ENCODE data around the gene STK10.
A peak's percentile ranks its signal among the peaks of the same experiment; 100 is the strongest.

Gene STK10

GRCh38 chr5:172009536-172010270, 178.3 kb downstream of the STK10 start:
- H3K4me3 ChIP-seq (ENCODE audit: low read length), result no peak overlapping the region

DNA sequence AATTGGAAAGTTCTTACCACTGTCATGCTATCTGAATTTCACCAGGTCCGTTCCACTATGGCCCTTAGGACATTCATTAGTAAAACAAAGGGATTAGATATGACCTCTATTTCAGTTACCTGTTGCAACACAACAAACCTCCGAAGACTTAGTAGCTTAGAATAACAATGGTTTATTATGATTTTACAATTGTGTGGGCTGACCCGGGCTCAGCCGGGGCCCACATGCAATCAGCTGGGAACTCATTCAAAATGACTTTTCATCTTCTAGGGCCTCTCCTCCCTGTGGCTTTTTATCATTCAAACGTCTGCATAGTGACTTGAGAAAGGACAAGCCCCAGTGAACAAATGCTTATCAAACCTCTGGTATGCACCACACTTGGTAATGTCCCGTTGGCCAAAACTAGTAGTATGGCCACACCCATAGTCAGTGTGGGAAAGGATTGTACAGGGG, 179.3 kb downstream of the STK10 start:
- Histone ChIP-seq H3K4me2 (ENCODE audit: low read length) (no peak overlapping the region), H4K20me1 (ENCODE audit: control insufficient read depth, insufficient read depth, low read depth, low read length) (no peaks in the 10 kb centered on the region), H3K4me1 (ENCODE audit: control insufficient read depth, low read length) (peaks cover 24% of the 10 kb centered on the region), H3F3A (ENCODE audit: control insufficient read depth, insufficient read depth) (peaks cover 4% of the 10 kb centered on the region; the same call in 1 of the 2 replicates), H3K79me2 (ENCODE audit: control insufficient read depth, low read length) (peaks cover 39% of the 10 kb centered on the region), H3K4me3 (ENCODE audit: low read length) (no peak overlapping the region), H3K9me3 (ENCODE audit: control insufficient read depth, insufficient read depth, low read length) (no peaks in the 10 kb centered on the region), H3K36me3 (ENCODE audit: control insufficient read depth, low read length) (peaks cover 6% of the 10 kb centered on the region; the same call in 1 of the 2 replicates), H3K27ac (ENCODE audit: low read depth, low read length) (no peak overlapping the region), H3K27me3 (ENCODE audit: control insufficient read depth, low read length) (no peaks in the 10 kb centered on the region), H3K9me2 (replicated peaks; ENCODE audit: control insufficient read depth, low read length) (no peaks in the 10 kb centered on the region)
- TF ChIP-seq, protein P1, sequence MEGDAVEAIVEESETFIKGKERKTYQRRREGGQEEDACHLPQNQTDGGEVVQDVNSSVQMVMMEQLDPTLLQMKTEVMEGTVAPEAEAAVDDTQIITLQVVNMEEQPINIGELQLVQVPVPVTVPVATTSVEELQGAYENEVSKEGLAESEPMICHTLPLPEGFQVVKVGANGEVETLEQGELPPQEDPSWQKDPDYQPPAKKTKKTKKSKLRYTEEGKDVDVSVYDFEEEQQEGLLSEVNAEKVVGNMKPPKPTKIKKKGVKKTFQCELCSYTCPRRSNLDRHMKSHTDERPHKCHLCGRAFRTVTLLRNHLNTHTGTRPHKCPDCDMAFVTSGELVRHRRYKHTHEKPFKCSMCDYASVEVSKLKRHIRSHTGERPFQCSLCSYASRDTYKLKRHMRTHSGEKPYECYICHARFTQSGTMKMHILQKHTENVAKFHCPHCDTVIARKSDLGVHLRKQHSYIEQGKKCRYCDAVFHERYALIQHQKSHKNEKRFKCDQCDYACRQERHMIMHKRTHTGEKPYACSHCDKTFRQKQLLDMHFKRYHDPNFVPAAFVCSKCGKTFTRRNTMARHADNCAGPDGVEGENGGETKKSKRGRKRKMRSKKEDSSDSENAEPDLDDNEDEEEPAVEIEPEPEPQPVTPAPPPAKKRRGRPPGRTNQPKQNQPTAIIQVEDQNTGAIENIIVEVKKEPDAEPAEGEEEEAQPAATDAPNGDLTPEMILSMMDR (IDR thresholded peaks at IDR 0.05; ENCODE audit: low read depth, low read length, poor library complexity, severe bottlenecking), result no peak
- TF ChIP-seq EZH2phosphoT487 (IDR thresholded peaks at IDR 0.05; ENCODE audit: borderline replicate concordance, low read length), result no peak

More at GRCh38 chr5:172009536-172010270, 178.3 kb downstream of the STK10 start:
- no peak overlapping the region for H3K27ac ChIP-seq (ENCODE audit: low read depth, low read length)
- H3K9me3 ChIP-seq (ENCODE audit: control insufficient read depth, insufficient read depth, low read length), result no peaks in the 10 kb centered on the region
- peaks cover 29% of the 10 kb centered on the region for H3K79me2 ChIP-seq (ENCODE audit: control insufficient read depth, low read length)
- H3K9me2 ChIP-seq (replicated peaks; ENCODE audit: control insufficient read depth, low read length), result no peaks in the 10 kb centered on the region
- peaks cover 6% of the 10 kb centered on the region; the same call in 1 of the 2 replicates for H3K36me3 ChIP-seq (ENCODE audit: control insufficient read depth, low read length)
- TF ChIP-seq EZH2phosphoT487 (IDR thresholded peaks at IDR 0.05; ENCODE audit: borderline replicate concordance, low read length), result no peak
- TF ChIP-seq, protein P1 (IDR thresholded peaks at IDR 0.05; ENCODE audit: low read depth, low read length, poor library complexity, severe bottlenecking), result no peak
- peaks cover 14% of the 10 kb centered on the region for H3K4me1 ChIP-seq (ENCODE audit: control insufficient read depth, low read length)
- H3F3A ChIP-seq (ENCODE audit: control insufficient read depth, insufficient read depth), result no peaks in the 10 kb centered on the region; the same call in 1 of the 2 replicates
- no peaks in the 10 kb centered on the region for H3K27me3 ChIP-seq (ENCODE audit: control insufficient read depth, low read length)
- no peak overlapping the region for H3K4me2 ChIP-seq (ENCODE audit: low read length)
- H4K20me1 ChIP-seq (ENCODE audit: control insufficient read depth, insufficient read depth, low read depth, low read length), result no peaks in the 10 kb centered on the region

DNA sequence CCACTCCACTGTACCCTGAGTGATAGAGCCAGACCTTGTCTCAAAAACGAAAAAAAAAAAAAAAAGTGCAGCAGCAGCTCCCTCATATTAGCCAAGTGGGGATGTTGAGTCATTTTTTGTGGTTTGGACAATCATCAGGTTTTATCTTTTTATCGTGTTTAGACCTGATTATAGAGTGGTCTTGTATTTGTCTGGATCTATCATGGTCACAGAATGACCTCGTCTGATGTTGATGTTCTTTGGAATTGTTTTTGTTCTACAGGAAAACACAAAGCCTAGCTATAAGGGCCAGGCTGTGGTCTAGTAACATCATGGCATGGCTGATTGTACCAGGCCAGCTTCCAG, 179.9 kb downstream of the STK10 start:
- 0 out of 2 replicates have a peak, but pooled peaks cover 5% of the 10 kb centered on the region for H4K20me1 ChIP-seq (ENCODE audit: control insufficient read depth, insufficient read depth, low read depth, low read length)
- peak overlapping the region; percentile 94 for H3K4me2 ChIP-seq (ENCODE audit: low read length)
- H3K9me3 ChIP-seq (ENCODE audit: control insufficient read depth, insufficient read depth, low read length), result no peaks in the 10 kb centered on the region
- H3K79me2 ChIP-seq (ENCODE audit: control insufficient read depth, low read length), result peaks cover 45% of the 10 kb centered on the region
- H3K27ac ChIP-seq (ENCODE audit: low read depth, low read length), result no peak overlapping the region
- H3K4me3 ChIP-seq (ENCODE audit: low read length), result peak overlapping the region; percentile 93; the same call in 1 of the 2 replicates
- TF ChIP-seq, protein P1 (IDR thresholded peaks at IDR 0.05; ENCODE audit: low read depth, low read length, poor library complexity, severe bottlenecking), result no peak
- TF ChIP-seq EZH2phosphoT487 (IDR thresholded peaks at IDR 0.05; ENCODE audit: borderline replicate concordance, low read length), result no peak
- peaks cover 5% of the 10 kb centered on the region for H3F3A ChIP-seq (ENCODE audit: control insufficient read depth, insufficient read depth)
- no peaks in the 10 kb centered on the region for H3K9me2 ChIP-seq (replicated peaks; ENCODE audit: control insufficient read depth, low read length)
- peaks cover 30% of the 10 kb centered on the region for H3K4me1 ChIP-seq (ENCODE audit: control insufficient read depth, low read length)
- H3K27me3 ChIP-seq (ENCODE audit: control insufficient read depth, low read length), result no peaks in the 10 kb centered on the region
- H3K36me3 ChIP-seq (ENCODE audit: control insufficient read depth, low read length), result peaks cover 7% of the 10 kb centered on the region; the same call in 1 of the 2 replicates

Measured in DOHH2 (cell line).